Measurements from ENCODE around the gene FANCC. TPM values are rescaled to one million over a fixed set of nuclear protein-coding genes. Genes with fewer than 3 reads are reported as not detected.

FANCC gene
- total RNA-seq, 3 donors from 2014 or later (not counting 1 experiment from before 2014, with no cell fraction given): 9.9 to 18.9 (median 12.8) TPM

DNA sequence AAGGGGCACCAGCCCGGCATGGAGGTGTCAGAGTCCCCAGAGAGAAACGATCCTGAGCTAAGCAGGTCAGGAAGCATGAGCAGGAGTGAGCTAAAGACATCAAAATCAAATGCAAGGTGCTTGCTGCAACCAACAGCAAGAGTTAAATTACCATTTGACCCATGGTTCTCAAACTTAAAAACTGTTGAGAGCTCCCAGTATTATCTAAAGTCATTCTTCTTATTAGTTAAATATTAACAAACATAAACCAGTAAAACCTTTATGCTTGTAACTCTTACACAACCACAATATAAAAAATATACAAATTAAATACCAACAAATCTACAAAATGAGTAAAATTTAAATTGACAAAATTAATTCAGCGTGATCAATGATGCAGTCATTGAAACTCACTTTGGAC, 51.5 kb downstream of the FANCC start:
- H3K27ac Mint-ChIP-seq: no peak overlapping the region
- intact Hi-C loops (cut with micrococcal nuclease): no loop called here
- H3K36me3 ChIP-seq (ENCODE audit: control insufficient read depth, insufficient read depth, low read length): no peaks in the 10 kb centered on the region
- H3K27me3 Mint-ChIP-seq (ENCODE audit: low read depth in 2 of 2): no peaks in the 10 kb centered on the region
- H3K4me3 ChIP-seq (ENCODE audit: low read length): no peak overlapping the region
- H3K4me3 Mint-ChIP-seq: no peak overlapping the region
- DNase-seq (no peak), ATAC-seq (no peak)
- H3K9me3 Mint-ChIP-seq: no peaks in the 10 kb centered on the region
- H3K27ac ChIP-seq (ENCODE audit: low read length): no peak overlapping the region
- H3K4me1 Mint-ChIP-seq: peaks cover 11 to 16% of the 10 kb centered on the region in 2 donors
- no peaks in the 10 kb centered on the region for H3K27me3 ChIP-seq (ENCODE audit: control insufficient read depth, insufficient read depth, low read length)
- no peaks in the 10 kb centered on the region for H3K4me1 ChIP-seq (ENCODE audit: control insufficient read depth, insufficient read depth, low read length)
- H3K9me3 ChIP-seq (ENCODE audit: control insufficient read depth, insufficient read depth, low read length): no peaks in the 10 kb centered on the region
- WGBS (ENCODE audit: insufficient coverage): 69% methylated on average over 3 of the region's 3 CpGs
- TF ChIP-seq, protein P1, sequence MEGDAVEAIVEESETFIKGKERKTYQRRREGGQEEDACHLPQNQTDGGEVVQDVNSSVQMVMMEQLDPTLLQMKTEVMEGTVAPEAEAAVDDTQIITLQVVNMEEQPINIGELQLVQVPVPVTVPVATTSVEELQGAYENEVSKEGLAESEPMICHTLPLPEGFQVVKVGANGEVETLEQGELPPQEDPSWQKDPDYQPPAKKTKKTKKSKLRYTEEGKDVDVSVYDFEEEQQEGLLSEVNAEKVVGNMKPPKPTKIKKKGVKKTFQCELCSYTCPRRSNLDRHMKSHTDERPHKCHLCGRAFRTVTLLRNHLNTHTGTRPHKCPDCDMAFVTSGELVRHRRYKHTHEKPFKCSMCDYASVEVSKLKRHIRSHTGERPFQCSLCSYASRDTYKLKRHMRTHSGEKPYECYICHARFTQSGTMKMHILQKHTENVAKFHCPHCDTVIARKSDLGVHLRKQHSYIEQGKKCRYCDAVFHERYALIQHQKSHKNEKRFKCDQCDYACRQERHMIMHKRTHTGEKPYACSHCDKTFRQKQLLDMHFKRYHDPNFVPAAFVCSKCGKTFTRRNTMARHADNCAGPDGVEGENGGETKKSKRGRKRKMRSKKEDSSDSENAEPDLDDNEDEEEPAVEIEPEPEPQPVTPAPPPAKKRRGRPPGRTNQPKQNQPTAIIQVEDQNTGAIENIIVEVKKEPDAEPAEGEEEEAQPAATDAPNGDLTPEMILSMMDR (IDR thresholded peaks at IDR 0.05): no peak
- no peaks in the 10 kb centered on the region for H3K36me3 Mint-ChIP-seq

DNA sequence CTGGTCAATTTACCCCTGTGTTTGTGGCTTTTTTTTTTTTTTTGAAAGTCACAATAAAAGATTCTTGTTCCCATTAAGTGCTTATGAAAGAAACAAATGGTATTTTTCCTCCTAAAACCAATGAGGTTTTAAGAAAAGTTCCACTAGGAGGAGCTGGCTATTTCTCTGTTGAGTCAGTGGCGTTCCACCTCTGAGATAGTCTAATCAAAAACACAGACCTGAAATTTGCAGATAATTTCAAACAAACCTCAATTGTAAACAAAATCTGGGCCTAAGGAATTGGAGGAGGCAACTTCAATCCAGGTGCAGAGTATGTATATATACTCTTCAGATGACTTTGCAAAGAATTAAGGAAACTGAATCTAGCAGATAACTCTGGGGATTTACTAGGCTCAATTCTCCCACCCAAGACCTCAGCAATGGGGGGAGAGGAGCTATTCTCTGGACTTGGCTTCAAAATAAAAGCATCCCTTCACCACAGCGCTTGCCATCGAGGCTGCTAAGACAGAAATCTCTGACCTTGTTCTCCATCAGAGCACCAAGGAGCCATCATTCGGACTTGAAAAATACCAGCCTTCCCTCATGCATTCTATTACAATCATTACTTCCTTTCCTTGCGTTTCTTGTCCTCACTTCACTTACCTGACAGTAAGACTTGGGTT, 52.4 kb downstream of the FANCC start:
- Histone ChIP-seq H3K36me3 (ENCODE audit: control insufficient read depth, insufficient read depth, low read length) (no peaks in the 10 kb centered on the region), H3K27me3 (ENCODE audit: control insufficient read depth, insufficient read depth, low read length) (no peaks in the 10 kb centered on the region), H3K27ac (ENCODE audit: low read length) (no peak overlapping the region), H3K9me3 (ENCODE audit: control insufficient read depth, insufficient read depth, low read length) (no peaks in the 10 kb centered on the region), H3K4me3 (ENCODE audit: low read length) (no peak overlapping the region), H3K4me1 (ENCODE audit: control insufficient read depth, insufficient read depth, low read length) (no peaks in the 10 kb centered on the region)
- H3K36me3 Mint-ChIP-seq: no peaks in the 10 kb centered on the region
- H3K27ac Mint-ChIP-seq: no peak overlapping the region
- no peaks in the 10 kb centered on the region for H3K9me3 Mint-ChIP-seq
- H3K27me3 Mint-ChIP-seq (ENCODE audit: low read depth in 2 of 2): no peaks in the 10 kb centered on the region
- intact Hi-C loops (cut with micrococcal nuclease): no loop called here
- DNase-seq (peak in 1 of 2 donors; percentile 21), ATAC-seq (no peak)
- 77% methylated on average over 5 of the region's 5 CpGs for WGBS (ENCODE audit: insufficient coverage)
- peaks cover 11 to 16% of the 10 kb centered on the region in 2 donors for H3K4me1 Mint-ChIP-seq
- H3K4me3 Mint-ChIP-seq: no peak overlapping the region
- TF ChIP-seq, protein P1 (IDR thresholded peaks at IDR 0.05): no peak

DNA sequence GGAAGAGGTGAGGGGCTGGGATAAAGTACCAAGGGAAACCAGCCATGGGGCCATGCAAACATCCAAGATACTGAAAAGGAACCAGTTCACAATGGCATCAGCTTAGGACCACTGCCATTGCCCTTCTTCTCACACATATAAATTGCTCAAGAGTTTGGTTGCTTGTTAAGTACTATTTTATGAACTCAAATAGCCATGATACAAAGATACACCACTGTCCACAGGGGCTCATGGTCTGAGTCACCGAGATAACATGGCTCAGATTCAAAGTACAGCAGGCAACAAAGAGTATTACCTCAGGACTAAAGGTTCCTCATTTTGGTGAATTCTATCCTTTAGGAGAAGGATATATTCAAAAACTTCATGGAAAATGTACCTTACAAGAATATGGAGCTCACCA, 55.6 kb downstream of the FANCC start:
- Histone ChIP-seq H3K27ac (ENCODE audit: low read length) (no peak overlapping the region), H3K4me3 (ENCODE audit: low read length) (no peak overlapping the region), H3K4me1 (ENCODE audit: control insufficient read depth, insufficient read depth, low read length) (no peaks in the 10 kb centered on the region), H3K36me3 (ENCODE audit: control insufficient read depth, insufficient read depth, low read length) (no peaks in the 10 kb centered on the region), H3K9me3 (ENCODE audit: control insufficient read depth, insufficient read depth, low read length) (no peaks in the 10 kb centered on the region), H3K27me3 (ENCODE audit: control insufficient read depth, insufficient read depth, low read length) (no peaks in the 10 kb centered on the region)
- Mint-ChIP-seq H3K27me3 (ENCODE audit: low read depth in 2 of 2) (no peaks in the 10 kb centered on the region), H3K4me1 (peaks cover 10 to 16% of the 10 kb centered on the region in 2 donors), H3K27ac (no peak overlapping the region), H3K4me3 (no peak overlapping the region), H3K36me3 (no peaks in the 10 kb centered on the region), H3K9me3 (no peaks in the 10 kb centered on the region)
- intact Hi-C loops (cut with micrococcal nuclease): no loop called here
- TF ChIP-seq, protein P1 (IDR thresholded peaks at IDR 0.05): no peak
- WGBS (ENCODE audit: insufficient coverage): 100% methylated on average over 1 of the region's 1 CpG
- no peak for DNase-seq
- no peak for ATAC-seq

Measured in natural killer cell (primary cell).